GM10847 (cell line): ENCODE results near the gene RALGAPA1.

Experiments
- POLR2A ChIP-seq: IDR thresholded peaks from 2 replicates; pipeline ENCODE4 v1.6.1; 2011; ENCODE audit not compliant: insufficient read length; ENCODE audit errors: extremely low read depth

The RALGAPA1 gene

GRCh38 chr14:35808638-35809563 lies at the start of gene RALGAPA1:
Gene RALGAPA1, minus strand, starts transcription at chr14:35809295. Its CDS starts 460 bp downstream, at chr14:35808835.
- peak; percentile 66 for TF ChIP-seq POLR2A

DNA sequence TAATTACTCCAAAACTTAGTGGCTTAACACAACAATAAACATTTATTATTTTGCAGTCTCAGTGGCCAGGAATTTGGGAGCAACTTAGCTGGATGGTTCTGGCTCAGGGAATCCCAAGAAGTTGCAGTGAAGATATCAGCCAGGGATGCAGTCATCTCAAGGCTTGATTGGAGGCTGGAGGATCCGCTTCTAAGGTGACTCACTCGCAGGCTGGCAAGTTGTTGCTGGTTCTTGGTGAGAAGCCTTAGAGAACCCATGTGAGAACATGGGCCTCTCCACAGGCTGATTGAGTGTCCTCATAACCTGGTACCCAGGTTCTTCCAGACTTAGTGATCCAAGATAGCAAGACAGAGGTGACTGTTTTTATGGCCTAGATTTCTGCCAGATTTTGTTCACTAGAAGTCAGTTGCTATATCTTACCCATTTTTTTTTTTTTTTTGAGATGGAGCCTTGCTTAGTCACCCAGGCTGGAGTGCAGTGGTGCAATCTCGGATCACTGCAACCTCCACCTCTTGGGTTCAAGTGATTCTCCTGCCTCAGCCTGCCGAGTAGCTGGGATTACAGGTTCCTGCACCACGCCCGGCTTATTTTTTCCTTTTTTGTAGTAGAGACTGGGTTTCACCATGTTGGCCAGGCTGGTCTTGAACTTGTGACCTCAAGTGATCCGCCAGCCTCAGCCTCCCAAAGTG lies 49.6 kb upstream of the RALGAPA1 start:
- no peak for TF ChIP-seq POLR2A

DNA sequence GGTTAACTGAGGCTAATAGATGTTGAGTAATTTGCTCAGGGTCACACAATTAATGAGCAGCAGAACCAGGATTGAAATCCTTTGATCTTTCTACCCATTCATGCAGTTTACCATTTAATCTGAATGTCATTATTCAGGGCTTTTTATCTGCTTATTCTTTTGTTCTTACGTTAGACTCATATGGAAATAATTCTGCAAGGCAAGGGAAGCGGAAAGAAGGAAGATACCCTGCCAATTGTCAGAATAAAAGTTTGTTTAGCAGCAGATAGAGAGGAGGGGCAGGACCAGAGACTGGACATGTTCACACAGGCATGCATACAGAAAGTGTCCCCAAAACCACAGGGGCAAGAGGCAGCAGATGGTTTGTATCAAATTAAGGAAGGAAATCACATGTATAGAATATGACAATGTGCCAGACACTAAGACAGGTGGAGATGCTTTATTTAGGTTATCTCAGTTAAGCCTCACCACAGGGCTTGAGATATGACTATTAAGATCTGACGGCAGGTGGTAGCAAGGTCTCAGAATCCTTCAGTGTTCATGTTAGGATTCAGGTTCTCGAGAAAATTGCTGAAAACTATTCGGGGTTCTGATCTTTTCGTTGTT lies 46.9 kb upstream of the RALGAPA1 start:
- no peak for TF ChIP-seq POLR2A

GRCh38 chr14:35854696-35855270 lies 45.7 kb upstream of the RALGAPA1 start:
- no peak for TF ChIP-seq POLR2A

GRCh38 chr14:35853225-35853624 lies 44.1 kb upstream of the RALGAPA1 start:
- no peak for TF ChIP-seq POLR2A

- TF ChIP-seq POLR2A, result no peak
Measured at GRCh38 chr14:35851823-35852222, 42.7 kb upstream of the RALGAPA1 start.

DNA sequence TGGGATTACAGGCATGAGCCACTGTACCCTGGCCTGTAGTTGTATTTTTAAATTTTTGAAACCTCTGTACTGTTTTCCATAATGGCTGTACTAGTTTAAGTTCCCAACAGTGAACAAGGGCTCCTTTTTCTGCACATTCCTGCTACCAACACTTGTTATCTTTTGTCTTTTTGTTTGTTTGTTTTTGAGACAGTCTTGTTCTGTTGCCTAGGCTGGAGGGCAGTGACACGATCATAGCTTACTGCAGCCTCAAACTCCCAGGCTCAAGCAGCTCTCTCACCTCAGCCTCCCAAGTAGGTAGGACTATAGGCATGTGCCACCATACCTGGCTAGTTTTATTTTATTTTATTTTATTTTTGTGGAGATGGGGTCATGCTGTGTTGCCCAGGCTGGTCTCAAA lies 40.0 kb upstream of the RALGAPA1 start:
- TF ChIP-seq POLR2A, result no peak

DNA sequence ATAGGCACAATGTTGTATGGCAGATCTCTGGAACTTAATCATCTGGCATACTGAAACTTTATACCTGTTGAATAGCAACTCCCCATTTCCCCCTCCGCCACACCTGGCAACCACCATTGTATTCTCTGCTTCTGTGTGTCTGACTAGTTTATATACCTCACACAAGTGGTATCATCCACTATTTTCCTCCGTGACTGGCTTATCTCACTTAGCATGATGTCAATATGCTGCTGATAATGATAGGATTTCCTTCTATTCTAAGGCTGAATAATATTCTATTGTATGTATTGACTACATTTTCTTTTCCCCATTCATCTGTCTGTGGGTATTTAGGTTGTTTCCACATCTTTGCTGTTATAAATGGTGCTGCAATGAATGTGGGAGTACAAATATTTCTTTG lies 38.5 kb upstream of the RALGAPA1 start:
- no peak for TF ChIP-seq POLR2A

- no peak for TF ChIP-seq POLR2A
Measured at GRCh38 chr14:35844494-35844893, 35.4 kb upstream of the RALGAPA1 start.

GRCh38 chr14:35835208-35835982 lies 26.3 kb upstream of the RALGAPA1 start:
- TF ChIP-seq POLR2A, result no peak

DNA sequence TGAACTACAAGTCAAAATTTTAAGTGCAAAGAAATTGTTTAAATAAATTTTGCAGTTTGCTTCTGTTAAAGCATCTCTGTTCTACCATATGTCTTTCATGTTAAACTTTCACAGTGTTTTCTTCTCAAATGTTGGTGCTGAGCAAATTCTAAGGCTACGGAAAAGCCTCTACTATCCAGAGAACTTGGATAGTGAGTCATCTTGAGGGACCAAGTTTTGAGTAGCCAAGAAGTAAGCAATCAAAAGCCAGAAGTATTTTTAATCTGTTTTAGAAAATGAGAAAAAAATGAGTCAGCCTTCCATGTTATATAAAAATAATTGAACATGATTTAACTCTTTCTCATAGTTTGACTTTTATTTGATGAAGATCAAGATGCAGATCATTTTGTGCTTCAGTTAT lies 20.4 kb upstream of the RALGAPA1 start:
- TF ChIP-seq POLR2A, result no peak

DNA sequence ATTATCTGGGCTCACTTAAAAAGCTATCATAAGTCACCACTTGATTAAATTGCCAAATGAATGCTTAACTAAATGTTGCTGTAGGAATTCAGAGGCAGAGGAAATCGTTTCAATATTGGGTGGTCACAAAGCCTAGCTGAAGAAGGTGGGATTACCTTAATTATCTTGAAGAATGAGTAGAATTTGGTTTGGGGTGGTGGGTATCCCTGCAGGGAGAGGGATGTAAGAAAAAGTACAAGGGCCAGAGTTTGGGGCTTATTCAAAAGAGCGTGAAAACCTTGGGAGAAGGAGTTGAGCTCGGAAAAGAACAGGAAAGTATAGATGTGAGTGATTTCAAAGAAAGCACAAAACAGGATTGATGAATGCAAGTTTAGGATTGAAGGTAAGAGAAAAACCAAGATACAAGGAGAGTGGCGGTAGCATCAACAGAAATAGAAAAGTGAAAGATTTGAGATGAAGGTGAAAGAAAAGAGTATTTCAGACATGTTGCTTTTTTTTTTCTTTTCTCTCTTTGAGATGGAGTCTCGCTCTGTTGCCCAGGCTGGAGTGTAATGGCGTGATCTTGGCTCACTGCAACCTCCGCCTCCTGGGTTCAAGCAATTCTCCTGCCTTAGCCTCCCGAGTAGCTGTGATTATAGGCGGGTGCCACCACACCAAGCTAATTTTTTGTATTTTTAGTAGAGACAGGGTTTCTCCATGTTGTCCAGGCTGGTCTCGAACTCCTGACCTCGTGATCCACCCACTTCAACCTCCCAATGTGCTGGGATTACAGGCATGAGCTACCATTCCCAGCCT lies 18.8 kb upstream of the RALGAPA1 start:
- TF ChIP-seq POLR2A, result no peak

DNA sequence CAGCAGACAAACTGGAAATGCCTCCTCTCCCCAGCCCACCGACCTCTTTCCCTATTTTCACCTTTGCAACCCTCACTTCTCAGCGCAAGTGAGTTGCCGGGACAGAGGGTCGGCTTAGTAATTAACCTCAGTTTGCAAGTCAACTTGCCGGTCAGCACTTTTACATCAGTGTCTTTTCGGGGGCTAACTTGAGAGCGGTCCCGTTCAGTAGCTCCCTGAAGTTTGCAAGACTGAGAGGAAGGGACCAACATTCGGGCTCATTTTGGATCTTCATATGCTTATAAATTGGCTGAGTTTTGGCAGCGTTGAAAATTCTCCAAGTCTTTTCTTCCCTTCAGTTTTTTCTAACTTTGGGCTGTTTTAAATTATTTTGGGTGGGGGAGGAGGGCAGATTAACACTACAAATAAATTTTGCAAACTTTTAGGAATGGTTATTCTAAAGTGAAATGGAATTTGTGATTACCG lies 17.9 kb upstream of the RALGAPA1 start:
- TF ChIP-seq POLR2A, result no peak

- TF ChIP-seq POLR2A, result peak; percentile 80
Measured at GRCh38 chr14:35826218-35826951, 17.3 kb upstream of the RALGAPA1 start, which contains the start of gene BRMS1L. Gene BRMS1L, plus strand, starts transcription at chr14:35826338. Its CDS starts 179 bp downstream, at chr14:35826517.

DNA sequence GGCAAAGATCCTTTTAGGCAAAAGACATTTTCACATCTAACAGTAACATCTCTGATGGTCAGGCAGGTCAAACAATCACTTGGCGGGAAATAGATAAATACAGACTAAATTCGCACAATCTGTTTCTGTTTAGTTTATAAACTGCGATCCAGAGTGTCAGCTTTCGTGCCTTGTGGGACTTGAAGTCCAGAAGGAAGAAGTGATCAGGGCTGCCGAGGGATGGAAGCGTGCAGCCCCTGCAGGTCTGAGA lies 16.8 kb upstream of the RALGAPA1 start:
- TF ChIP-seq POLR2A, result no peak
